HCT116 (cell line): ENCODE data around the gene ZNF837. TPM values are rescaled to one million over a fixed set of nuclear protein-coding genes. Genes with fewer than 3 reads are reported as not detected.
A peak's percentile ranks its signal among the peaks of the same experiment; 100 is the strongest.

Experiments used
- CBX3 ChIP-seq: IDR thresholded peaks from 2 replicates; pipeline ENCODE4 v1.6.1; 2012; ENCODE audit warnings: low read depth
- CTCF ChIP-seq, 3 experiments: fragments of 200-600 bp in 1 of 3; sonication (generic) in 1 of 3; IDR thresholded peaks in 2 of 3; conservative IDR thresholded peaks in 1 of 3; 2 replicates each; pipeline ENCODE4 v1.5.1; 2012 to 2017; ENCODE audit warnings: low read depth in 2 of 3, low read length in 2 of 3, antibody characterized with exemption in 1 of 3, borderline replicate concordance in 1 of 3, control low read depth in 1 of 3, mild to moderate bottlenecking in 1 of 3, mixed read lengths in 1 of 3, mixed run types in 1 of 3, moderate library complexity in 1 of 3; ENCODE audit not compliant: insufficient read depth in 1 of 3
- ELF1 ChIP-seq: IDR thresholded peaks from 2 replicates; pipeline ENCODE4 v1.6.1; 2012; ENCODE audit warnings: low read depth, borderline replicate concordance
- JUND ChIP-seq: IDR thresholded peaks from 2 replicates; pipeline ENCODE4 v1.6.1; 2012
- POLR2A ChIP-seq: IDR thresholded peaks from 2 replicates; pipeline ENCODE4 v1.7.0; 2011; ENCODE audit warnings: borderline replicate concordance; ENCODE audit not compliant: insufficient read depth, insufficient read length; ENCODE audit errors: extremely low read depth
- SP1 ChIP-seq: IDR thresholded peaks from 2 replicates; pipeline ENCODE4 v1.6.1; 2012; ENCODE audit warnings: low read depth
- TCF7L2 ChIP-seq: IDR thresholded peaks from 2 replicates; pipeline ENCODE4 v1.7.0; 2011; ENCODE audit warnings: borderline replicate concordance, inconsistent platforms; ENCODE audit not compliant: insufficient read depth, insufficient read length; ENCODE audit errors: extremely low read depth
- YY1 ChIP-seq: IDR thresholded peaks from 2 replicates; pipeline ENCODE4 v1.6.1; 2011; ENCODE audit warnings: low read length, low read depth, moderate library complexity, mild to moderate bottlenecking; ENCODE audit not compliant: insufficient replicate concordance; ENCODE audit errors: extremely low read depth
- ZFX ChIP-seq: fragments of 450-650 bp; IDR thresholded peaks from 2 replicates; pipeline ENCODE4 v1.6.1; 2017
- total RNA-seq: library from RNA; stranded (reverse); gene quantifications from one replicate; pipeline ENCODE4 v1.2.1, GENCODE V29; 2021; ENCODE audit not compliant: unreplicated experiment
- TF ChIP-seq, protein P1 (sequence below): IDR thresholded peaks from 2 replicates; pipeline ENCODE4 v1.6.1; 2012
- TF ChIP-seq, protein P2 (sequence below): IDR thresholded peaks from 2 replicates; pipeline ENCODE4 v1.6.1; 2011; ENCODE audit warnings: mild to moderate bottlenecking, low read length, moderate library complexity; ENCODE audit not compliant: insufficient replicate concordance; ENCODE audit errors: extremely low read depth
- TF ChIP-seq, protein P3 (sequence below): IDR thresholded peaks from 2 replicates; pipeline ENCODE4 v1.6.1; 2012

Gene ZNF837
- total RNA-seq, 1 experiment from 2014 or later: 3.2 TPM

GRCh38 chr19:58326914-58327726 lies 53.7 kb downstream of the ZNF837 start, which contains the start of gene ZSCAN22 (continued):
- TF ChIP-seq CTCF (IDR thresholded peaks at IDR 0.05 in 2 of 3, conservative IDR thresholded peaks at IDR 0.05 in 1 of 3; ENCODE audit: borderline replicate concordance in 1 of 3, insufficient read depth in 1 of 3, low read depth in 2 of 3, low read length in 2 of 3) (no peak), YY1 (peak; percentile 69), SP1 (peak; percentile 85), JUND (no peak), CBX3 (peak; percentile 99), POLR2A (peak; percentile 85), ELF1 (peak; percentile 55), TCF7L2 (peak; percentile 80), ZFX (peak; percentile 72)
- TF ChIP-seq, protein P1, sequence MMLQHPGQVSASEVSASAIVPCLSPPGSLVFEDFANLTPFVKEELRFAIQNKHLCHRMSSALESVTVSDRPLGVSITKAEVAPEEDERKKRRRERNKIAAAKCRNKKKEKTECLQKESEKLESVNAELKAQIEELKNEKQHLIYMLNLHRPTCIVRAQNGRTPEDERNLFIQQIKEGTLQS: no peak
- TF ChIP-seq, protein P2, sequence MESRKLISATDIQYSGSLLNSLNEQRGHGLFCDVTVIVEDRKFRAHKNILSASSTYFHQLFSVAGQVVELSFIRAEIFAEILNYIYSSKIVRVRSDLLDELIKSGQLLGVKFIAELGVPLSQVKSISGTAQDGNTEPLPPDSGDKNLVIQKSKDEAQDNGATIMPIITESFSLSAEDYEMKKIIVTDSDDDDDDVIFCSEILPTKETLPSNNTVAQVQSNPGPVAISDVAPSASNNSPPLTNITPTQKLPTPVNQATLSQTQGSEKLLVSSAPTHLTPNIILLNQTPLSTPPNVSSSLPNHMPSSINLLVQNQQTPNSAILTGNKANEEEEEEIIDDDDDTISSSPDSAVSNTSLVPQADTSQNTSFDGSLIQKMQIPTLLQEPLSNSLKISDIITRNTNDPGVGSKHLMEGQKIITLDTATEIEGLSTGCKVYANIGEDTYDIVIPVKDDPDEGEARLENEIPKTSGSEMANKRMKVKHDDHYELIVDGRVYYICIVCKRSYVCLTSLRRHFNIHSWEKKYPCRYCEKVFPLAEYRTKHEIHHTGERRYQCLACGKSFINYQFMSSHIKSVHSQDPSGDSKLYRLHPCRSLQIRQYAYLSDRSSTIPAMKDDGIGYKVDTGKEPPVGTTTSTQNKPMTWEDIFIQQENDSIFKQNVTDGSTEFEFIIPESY: no peak
- TF ChIP-seq, protein P3, sequence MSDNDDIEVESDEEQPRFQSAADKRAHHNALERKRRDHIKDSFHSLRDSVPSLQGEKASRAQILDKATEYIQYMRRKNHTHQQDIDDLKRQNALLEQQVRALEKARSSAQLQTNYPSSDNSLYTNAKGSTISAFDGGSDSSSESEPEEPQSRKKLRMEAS: peak; percentile 93
